Measurements from ENCODE around the gene NYNRIN.

- TF ChIP-seq, protein P1, sequence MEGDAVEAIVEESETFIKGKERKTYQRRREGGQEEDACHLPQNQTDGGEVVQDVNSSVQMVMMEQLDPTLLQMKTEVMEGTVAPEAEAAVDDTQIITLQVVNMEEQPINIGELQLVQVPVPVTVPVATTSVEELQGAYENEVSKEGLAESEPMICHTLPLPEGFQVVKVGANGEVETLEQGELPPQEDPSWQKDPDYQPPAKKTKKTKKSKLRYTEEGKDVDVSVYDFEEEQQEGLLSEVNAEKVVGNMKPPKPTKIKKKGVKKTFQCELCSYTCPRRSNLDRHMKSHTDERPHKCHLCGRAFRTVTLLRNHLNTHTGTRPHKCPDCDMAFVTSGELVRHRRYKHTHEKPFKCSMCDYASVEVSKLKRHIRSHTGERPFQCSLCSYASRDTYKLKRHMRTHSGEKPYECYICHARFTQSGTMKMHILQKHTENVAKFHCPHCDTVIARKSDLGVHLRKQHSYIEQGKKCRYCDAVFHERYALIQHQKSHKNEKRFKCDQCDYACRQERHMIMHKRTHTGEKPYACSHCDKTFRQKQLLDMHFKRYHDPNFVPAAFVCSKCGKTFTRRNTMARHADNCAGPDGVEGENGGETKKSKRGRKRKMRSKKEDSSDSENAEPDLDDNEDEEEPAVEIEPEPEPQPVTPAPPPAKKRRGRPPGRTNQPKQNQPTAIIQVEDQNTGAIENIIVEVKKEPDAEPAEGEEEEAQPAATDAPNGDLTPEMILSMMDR (IDR thresholded peaks at IDR 0.05), result no peak
- TF ChIP-seq POLR2A (IDR thresholded peaks at IDR 0.05), result no peak
Measured at GRCh38 chr14:24356208-24356607, 42.6 kb upstream of the NYNRIN start.

Data from Peyer's patch (tissue), 4 donors.